Measurements from ENCODE around the gene PNMA6E. TPM values are rescaled to one million over a fixed set of nuclear protein-coding genes. Genes with fewer than 3 reads are reported as not detected.

Gene PNMA6E
- total RNA-seq, 3 donors from 2014 or later = not detected

DNA sequence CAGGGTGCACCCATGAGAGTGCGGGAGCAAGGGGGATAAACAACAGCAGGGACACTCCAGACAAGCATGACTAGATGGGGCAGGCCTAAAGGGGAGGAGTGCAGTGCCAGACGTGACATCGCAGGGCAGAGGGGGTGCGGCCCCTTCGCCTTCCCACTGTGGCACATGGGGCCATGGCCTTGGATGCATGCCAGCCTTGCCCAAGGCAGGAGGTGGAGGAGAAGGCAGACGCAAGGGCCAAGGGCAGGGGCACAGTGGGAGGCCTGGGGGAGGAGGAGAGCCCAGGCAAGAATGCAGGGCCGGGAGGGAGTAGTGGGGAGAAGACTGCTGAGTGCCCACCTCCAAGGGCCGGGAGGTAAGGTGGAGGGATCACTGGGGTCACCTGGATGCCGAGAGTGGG lies 21.6 kb downstream of the PNMA6E start:
- Histone ChIP-seq H3K4me1 (no peaks in the 10 kb centered on the region), H3K27ac (no peak overlapping the region), H3K9me3 (peaks cover 12 to 16% of the 10 kb centered on the region in 2 donors), H3K4me3 (no peak overlapping the region), H3K27me3 (peaks cover 0 to 23% of the 10 kb centered on the region in 2 donors), H3K36me3 (no peaks in the 10 kb centered on the region)
- TF ChIP-seq POLR2AphosphoS5 (IDR thresholded peaks at IDR 0.05) (no peak), POLR2A (IDR thresholded peaks at IDR 0.05) (no peak)
- TF ChIP-seq, protein P1, sequence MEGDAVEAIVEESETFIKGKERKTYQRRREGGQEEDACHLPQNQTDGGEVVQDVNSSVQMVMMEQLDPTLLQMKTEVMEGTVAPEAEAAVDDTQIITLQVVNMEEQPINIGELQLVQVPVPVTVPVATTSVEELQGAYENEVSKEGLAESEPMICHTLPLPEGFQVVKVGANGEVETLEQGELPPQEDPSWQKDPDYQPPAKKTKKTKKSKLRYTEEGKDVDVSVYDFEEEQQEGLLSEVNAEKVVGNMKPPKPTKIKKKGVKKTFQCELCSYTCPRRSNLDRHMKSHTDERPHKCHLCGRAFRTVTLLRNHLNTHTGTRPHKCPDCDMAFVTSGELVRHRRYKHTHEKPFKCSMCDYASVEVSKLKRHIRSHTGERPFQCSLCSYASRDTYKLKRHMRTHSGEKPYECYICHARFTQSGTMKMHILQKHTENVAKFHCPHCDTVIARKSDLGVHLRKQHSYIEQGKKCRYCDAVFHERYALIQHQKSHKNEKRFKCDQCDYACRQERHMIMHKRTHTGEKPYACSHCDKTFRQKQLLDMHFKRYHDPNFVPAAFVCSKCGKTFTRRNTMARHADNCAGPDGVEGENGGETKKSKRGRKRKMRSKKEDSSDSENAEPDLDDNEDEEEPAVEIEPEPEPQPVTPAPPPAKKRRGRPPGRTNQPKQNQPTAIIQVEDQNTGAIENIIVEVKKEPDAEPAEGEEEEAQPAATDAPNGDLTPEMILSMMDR (IDR thresholded peaks at IDR 0.05) = no peak
- no peak for DNase-seq (ENCODE audit: low spot score in 2 of 2)
- intact Hi-C loops (cut with DNase I; ENCODE audit: low total_unique reads) = no loop called here

DNA sequence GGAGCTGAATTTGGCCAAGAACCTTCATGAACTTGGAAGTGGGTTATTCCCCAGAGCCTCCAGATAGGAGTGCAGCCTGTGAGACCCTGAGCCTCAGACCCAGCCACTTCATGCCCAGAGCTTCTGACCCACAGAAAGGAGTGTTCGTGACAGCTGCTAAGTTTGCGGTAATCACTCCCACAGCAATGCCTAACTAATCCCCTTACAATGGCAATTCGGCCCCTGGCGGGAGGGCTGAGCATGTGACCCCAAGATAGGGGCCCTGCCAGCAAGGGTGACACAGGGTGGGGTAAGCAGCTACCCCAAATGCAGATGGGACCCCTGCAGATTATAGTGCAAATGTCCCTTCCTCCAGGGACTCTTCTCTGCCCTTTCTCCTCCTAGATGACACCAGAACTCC lies 22.5 kb downstream of the PNMA6E start:
- no peaks in the 10 kb centered on the region for H3K36me3 ChIP-seq
- no peak overlapping the region for H3K4me3 ChIP-seq
- H3K4me1 ChIP-seq = no peaks in the 10 kb centered on the region
- H3K9me3 ChIP-seq = peaks cover 12 to 16% of the 10 kb centered on the region in 2 donors
- peaks cover 0 to 25% of the 10 kb centered on the region in 2 donors for H3K27me3 ChIP-seq
- intact Hi-C loops (cut with DNase I; ENCODE audit: low total_unique reads) = no loop called here
- no peak for DNase-seq (ENCODE audit: low spot score in 2 of 2)
- TF ChIP-seq, protein P1 (IDR thresholded peaks at IDR 0.05) = no peak
- TF ChIP-seq POLR2A (IDR thresholded peaks at IDR 0.05) = no peak
- H3K27ac ChIP-seq = no peak overlapping the region

DNA sequence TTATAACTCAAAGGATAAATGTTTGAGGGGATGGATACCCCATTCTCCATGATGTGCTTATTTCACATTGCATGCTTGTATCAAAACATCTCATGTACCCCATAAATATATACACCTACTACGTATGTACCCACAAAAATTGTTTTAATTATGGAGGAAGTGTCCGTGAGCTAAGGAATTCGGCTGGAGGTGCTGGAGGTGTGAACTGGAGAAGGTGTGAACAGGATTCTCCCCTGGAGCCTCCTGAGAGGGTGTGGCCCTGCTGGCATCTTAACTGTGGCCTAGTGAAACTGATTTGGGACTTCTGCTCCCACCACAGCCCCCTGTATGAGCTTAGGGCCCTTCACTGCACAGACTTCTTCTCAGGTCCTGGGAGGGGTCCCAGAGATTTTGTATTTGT lies 23.4 kb downstream of the PNMA6E start:
- no peak overlapping the region for H3K4me3 ChIP-seq
- no peak for TF ChIP-seq POLR2A (IDR thresholded peaks at IDR 0.05)
- no peak for TF ChIP-seq POLR2AphosphoS5 (IDR thresholded peaks at IDR 0.05)
- TF ChIP-seq, protein P1 (IDR thresholded peaks at IDR 0.05) = no peak
- intact Hi-C loops (cut with DNase I; ENCODE audit: low total_unique reads) = no loop called here
- H3K27ac ChIP-seq = no peak overlapping the region
- no peaks in the 10 kb centered on the region for H3K4me1 ChIP-seq
- H3K27me3 ChIP-seq = peaks cover 0 to 26% of the 10 kb centered on the region in 2 donors
- peaks cover 12 to 16% of the 10 kb centered on the region in 2 donors for H3K9me3 ChIP-seq
- no peaks in the 10 kb centered on the region for H3K36me3 ChIP-seq
- no peak for DNase-seq (ENCODE audit: low spot score in 2 of 2)

DNA sequence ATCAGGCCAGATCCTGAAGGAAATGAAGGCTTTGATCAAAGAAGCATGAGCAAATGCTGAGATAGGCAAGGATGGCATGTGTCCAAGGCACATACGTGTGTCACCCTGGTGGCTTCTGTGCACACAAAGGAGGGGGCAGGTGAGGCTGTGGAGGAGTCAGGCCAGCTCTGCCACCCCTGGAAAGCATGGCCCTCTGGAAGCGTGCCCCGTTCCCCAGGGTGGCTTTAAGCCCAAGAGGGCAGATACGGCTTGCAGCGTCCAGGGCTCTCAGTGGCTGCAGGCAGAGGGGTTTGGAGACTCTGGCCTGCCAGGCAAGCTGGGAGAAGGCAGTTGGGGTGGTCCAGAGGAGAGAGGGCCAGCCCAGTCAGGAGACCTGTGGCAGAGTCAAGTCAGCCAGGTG lies 25.6 kb downstream of the PNMA6E start:
- H3K36me3 ChIP-seq = no peaks in the 10 kb centered on the region
- no peak for DNase-seq (ENCODE audit: low spot score in 2 of 2)

GRCh38 chrX:153374426-153374825 lies 26.7 kb downstream of the PNMA6E start:
- TF ChIP-seq POLR2A (IDR thresholded peaks at IDR 0.05) = no peak
- TF ChIP-seq, protein P1 (IDR thresholded peaks at IDR 0.05) = no peak
- TF ChIP-seq POLR2AphosphoS5 (IDR thresholded peaks at IDR 0.05) = no peak
- H3K36me3 ChIP-seq = no peaks in the 10 kb centered on the region
- peaks cover 0 to 42% of the 10 kb centered on the region in 2 donors for H3K27me3 ChIP-seq
- H3K4me1 ChIP-seq = no peaks in the 10 kb centered on the region
- intact Hi-C loops (cut with DNase I; ENCODE audit: low total_unique reads) = no loop called here
- H3K27ac ChIP-seq = no peak overlapping the region
- no peak for DNase-seq (ENCODE audit: low spot score in 2 of 2)
- peaks cover 12 to 16% of the 10 kb centered on the region in 2 donors for H3K9me3 ChIP-seq
- H3K4me3 ChIP-seq = no peak overlapping the region

More for the DNA sequence above, 25.6 kb downstream of the PNMA6E start:
- Histone ChIP-seq H3K27ac (no peak overlapping the region), H3K27me3 (peaks cover 0 to 38% of the 10 kb centered on the region in 2 donors), H3K9me3 (peaks cover 12 to 16% of the 10 kb centered on the region in 2 donors), H3K4me3 (no peak overlapping the region), H3K4me1 (no peaks in the 10 kb centered on the region)
- intact Hi-C loops (cut with DNase I; ENCODE audit: low total_unique reads) = no loop called here
- TF ChIP-seq POLR2AphosphoS5 (IDR thresholded peaks at IDR 0.05) (no peak), POLR2A (IDR thresholded peaks at IDR 0.05) (no peak)
- TF ChIP-seq, protein P1 (IDR thresholded peaks at IDR 0.05) = no peak
